Activated CD4-positive, CD25-positive, alpha-beta regulatory T cell treated with anti-CD3 and anti-CD28 coated beads, Interleukin-2, amount 50 U/mL, for 16 hours (primary cell): Measurements from ENCODE around the gene SLC38A7.
"Not testable (repeated sequence)": the region's sequence is repeated elsewhere in the genome, so short reads cannot be mapped to it uniquely, and the experiment has no call there.

Experiments used
- DNase-seq: peaks from one replicate; pipeline ENCODE4 v3.0.0-alpha.2; 2020; ENCODE audit warnings: low read depth, low spot score

SLC38A7 gene, protein sequence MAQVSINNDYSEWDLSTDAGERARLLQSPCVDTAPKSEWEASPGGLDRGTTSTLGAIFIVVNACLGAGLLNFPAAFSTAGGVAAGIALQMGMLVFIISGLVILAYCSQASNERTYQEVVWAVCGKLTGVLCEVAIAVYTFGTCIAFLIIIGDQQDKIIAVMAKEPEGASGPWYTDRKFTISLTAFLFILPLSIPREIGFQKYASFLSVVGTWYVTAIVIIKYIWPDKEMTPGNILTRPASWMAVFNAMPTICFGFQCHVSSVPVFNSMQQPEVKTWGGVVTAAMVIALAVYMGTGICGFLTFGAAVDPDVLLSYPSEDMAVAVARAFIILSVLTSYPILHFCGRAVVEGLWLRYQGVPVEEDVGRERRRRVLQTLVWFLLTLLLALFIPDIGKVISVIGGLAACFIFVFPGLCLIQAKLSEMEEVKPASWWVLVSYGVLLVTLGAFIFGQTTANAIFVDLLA

DNA sequence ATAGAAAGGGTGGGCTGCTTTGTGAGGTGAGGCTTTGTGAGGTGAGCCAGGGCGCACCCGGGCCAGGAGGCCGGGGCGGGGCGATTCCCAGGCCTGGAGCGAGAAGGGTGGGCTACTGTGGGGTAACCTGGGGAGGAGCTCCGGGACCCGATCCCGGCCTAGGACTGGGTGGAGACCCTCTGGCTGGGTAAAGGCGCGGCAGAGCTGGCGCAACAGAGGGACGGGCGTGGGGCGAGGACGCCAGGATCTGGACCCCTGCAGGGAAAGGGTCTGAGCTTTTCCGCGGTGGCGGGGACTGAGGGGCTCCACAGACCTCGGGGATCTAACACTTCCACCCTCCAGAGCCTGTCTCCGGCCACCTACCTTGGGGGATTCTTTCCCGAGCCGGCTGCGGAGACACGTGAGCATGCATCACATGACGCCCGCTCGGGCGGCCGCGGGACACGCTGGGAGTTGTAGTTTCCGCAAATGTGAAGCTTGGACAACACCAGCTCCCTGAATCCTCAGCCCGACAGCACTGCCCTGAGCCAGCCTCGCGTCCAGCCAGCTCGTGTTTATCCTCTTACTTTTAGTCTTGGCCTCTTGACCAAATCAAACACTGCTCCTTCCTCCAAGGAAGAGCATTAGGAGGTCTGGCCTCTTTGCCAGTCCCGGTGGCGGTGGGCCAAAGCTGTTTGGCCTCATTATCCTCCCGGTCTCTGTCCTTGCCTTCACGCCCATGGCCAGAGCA lies at the start of gene SLC38A7:
SLC38A7 (minus strand) TSS at position 417 of the 730 bp plus-strand sequence. CDS start 4,644 bp downstream, outside the sequence.
- DNase-seq = peak; percentile 42

DNA sequence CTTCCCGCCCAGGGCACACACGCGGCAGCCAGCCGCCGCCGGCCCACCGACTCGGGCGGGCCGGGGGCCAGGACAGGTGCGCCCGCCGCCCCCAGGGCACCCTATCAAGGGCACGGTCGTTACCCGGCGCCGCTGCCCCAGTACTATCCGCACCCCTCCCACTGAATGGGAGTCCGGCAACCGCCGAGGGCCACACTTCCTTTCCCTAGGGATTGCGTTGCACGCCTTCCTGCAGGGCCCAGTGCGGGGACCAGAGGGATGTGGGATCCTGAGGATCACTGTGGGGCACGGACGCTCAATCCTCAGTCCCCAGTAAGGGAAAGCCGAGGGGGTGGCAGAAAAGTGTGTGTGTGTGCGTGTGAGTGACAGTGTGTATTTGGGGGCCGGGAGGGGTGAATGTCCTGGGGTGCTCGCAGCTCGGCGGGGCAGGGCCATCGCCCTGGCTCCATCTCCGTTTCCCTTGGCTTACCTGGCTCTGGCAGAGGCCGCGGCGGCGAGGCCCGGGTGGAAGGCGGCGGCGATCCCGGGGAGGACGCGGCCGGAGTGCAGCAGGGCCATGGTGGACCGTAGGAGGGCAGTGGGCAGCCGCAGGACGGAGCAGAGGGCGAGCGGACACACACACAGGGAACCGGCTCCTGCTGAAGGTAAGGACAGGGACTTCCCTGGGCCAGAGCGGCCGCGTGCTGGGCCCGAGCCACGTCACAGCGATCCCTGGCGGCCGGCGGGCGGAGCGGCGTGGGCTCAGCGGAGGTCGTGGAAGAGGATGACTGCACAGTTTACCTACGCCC lies 49.3 kb upstream of the SLC38A7 start, which contains the start of gene GOT2:
GOT2 (minus strand) TSS at position 646 of the 788 bp plus-strand sequence; CDS start at position 558, 88 bp downstream.
- DNase-seq = peak; percentile 58

DNA sequence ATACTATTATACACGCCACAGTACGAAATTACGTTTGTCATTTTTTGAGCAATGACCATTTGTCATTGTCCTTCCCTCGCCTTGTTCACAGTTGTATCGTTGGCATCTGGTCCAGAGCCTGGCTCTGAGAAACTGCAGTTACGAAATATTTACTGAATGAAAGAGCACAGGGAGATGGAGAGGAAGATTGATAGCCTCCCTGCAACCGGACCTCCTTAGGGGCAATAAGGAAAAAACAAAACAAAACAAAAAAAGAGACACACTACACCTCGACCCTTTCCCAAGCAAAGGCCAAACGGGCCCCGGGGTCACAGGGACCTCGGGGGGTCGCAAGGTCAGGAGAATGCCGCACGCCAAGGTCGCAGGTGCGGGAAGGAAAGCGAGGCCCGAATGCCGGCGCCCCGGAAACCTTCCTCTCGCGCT lies 48.7 kb upstream of the SLC38A7 start:
- DNase-seq = no peak

DNA sequence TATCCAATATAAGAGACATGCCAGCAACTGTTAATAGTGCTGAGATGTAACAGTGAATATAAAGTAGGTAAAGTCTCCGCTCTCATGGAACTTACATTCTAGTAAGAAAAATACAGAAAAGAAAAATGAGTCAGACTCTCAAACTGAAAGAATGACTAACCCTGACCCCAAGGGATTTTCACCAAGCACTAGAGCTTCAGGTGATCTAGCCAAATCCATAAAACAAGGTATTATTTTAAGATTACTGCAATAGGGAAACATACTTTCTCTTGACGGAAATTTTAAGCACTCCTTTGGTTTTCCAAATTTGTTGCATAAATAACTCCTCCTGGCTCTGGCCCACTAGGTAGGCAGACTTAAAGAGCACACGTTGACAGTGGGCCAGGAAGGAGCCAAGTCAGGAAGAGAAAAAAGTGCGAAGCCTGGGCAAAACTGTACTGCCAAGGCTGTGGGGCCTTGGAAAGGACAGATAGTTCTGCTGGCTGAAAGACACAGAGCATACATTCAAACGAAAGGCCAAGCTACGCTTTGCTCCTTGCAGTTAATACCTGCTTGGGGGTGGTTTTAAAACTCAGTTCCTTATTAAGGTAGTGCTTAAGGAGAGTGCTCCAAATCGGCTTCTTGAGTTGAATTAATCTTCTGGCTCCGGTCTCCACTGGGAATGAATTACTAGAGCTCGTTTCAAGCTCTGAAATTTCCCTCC lies 48.1 kb upstream of the SLC38A7 start:
- no peak for DNase-seq

DNA sequence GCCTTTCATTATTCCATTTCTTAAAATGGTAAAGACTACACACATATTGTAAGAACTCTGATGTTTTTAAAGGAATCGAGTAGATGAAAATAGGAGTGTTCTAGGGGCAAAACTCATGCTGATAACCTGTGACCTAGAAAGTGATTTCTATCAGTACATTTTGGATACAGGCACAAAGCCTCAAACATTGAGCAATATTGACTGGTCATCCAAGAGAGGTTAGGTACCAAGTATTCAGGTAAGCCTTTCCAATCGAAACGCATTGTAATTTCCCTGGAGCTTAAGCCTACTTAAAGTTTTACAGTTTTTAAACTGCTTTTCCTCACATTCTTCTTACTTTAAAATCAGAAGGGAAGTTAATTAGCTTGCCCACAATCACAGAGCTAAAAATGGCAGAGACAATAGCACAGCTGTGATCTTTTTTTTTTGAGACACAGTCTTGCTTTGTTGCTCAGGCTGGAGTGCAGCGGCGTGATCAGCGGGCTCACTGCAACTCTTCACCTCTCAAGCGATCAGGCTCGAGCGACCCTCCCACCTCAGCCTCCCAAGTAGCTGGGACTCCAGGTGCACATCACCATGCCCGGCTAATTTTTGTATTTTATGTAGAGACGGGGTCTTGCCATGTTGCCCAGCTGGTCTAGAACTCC lies 46.3 kb upstream of the SLC38A7 start:
- no peak for DNase-seq

DNA sequence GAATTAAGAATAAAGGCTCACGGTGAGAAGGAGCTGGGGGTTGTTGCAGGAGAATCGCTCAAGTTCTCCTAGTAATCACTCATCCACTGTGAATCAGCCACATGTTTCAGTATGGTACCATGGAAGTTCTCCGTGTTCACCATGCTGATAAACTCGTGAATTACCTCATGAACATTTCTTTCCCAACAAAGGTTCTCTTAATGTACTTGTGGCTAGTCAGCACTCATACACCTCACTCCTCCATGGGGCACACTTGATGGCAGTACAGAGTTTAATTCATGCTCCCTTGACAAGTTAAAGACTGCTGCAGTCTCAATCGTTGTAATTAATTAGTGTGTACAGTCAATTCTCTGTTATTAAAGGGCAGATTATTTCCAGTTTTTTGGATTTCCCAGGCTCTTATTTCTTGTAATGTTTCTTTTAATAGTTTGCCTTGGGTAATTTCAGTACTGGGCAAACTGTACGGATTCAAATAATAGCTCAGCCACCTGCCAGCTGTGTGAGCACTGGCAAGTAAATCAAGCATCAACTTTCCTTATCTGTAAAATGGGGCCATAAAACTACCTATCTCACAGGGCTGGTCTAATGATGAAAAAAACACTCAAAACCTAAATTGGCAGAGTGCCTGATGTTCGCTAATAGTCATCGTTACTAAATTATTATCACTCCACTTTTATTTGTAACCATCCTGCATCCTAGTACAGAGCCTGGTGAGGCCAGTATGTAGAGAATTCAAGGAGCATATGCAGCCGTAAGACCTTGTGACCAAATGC lies 43.4 kb upstream of the SLC38A7 start:
- DNase-seq = no peak

DNA sequence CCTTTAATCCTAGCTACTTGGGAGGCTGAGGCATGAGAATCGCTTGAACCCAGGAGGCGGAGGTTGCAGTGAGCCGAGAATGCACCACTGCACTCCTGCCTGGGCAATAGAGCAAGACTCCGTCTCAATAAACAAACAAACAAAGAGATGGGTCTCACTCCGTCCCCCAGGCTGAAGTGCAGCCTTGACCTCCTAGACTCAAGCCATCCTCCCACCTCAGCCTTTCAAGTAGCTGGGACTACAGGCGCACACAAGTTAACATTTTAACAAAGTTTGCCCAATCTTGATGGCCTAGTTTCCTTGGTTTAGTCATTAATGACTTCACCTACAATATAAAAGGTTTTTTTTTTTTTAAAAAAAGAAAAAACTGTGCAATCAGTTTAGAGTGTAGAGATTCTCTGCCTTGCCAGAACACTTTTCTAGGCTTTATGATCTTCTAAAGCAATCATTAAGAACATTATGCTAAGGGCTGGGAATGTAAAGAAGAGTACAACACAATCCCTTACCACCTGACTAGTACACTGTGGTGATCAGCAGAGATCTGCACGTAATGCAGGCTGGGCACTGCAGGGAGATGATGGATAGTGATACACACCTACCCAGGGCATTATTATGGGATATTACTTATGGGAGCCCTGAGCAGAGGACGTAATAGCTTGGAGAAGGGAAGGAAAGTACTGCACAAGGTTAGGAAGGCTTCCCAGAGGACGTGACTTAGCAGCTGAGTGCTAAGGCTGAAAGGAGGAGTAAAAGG lies 42.6 kb upstream of the SLC38A7 start:
- no peak for DNase-seq

DNA sequence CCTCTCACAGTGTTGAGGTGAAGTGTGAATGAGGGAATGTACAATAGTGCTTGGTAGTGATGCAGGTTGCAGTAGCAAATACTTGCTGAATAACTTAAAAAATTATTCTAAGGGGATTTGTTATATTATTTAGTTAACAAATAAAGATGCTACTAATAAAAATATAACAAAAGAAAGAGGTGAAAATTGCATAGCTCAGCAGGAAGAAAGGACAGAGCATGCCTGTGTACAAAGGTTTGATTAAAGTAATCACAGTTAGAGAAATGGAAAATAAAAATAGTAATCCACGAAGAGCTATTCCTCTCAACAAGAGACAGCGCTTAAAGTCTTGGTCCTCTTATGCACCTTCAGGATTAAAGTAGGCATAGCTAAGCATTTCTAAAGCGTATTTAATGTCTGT lies 38.5 kb upstream of the SLC38A7 start:
- no peak for DNase-seq

DNA sequence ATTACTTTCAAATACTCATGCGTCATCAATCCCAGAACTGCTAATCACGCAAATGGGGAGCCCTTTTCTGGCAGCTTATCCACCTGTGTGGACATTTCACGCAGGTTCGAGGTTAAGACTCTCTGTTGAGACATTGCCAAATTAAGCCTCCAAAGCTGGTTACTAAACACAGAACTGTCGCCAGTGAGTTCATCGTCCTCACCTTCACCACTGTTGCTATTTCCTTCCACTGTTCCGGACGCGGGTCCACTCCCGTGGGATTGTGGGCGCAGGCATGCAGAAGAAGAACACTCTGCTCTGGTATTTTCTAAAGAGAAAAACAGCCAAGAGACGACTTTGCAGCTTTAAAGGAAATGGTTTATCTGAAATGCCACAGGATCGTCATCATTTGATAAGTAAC lies 33.4 kb upstream of the SLC38A7 start:
- no peak for DNase-seq

DNA sequence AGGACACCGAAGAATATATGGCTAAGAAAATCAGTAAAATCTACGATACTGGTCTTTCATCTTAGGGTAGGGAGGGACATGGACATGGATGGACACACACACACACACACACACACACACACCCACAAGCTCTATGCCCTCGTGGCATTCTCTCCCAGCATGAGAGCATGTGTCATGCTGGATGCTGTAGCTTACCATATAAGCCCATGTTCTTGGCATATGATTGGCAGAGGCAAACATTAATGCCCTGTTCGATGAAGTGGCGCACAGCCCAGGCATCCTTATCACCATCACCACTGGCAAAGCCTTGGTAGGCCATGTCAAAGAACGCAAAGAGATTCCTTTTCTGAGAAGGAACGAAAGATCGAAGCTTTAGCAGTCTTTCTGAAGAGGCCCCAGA lies 31.9 kb upstream of the SLC38A7 start:
- DNase-seq = no peak

DNA sequence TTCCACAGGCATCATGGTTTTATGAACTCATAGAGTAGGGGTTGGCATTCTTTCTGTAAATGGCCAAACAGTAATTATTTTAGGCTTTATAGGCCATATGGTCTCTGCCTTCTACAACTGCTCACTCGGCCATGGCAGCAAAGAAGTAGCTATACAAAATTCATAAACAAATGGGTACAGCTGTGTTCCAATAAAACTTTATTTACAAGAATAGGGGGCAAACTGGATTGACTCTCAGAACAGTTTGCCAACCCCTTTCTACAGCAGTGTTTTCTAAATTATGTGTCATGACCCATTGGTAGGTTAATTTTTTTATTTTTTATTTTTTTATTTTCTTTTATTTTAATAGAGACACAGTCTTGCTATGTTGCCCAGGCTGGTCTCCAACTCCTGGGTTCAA lies 29.2 kb upstream of the SLC38A7 start:
- no peak for DNase-seq

DNA sequence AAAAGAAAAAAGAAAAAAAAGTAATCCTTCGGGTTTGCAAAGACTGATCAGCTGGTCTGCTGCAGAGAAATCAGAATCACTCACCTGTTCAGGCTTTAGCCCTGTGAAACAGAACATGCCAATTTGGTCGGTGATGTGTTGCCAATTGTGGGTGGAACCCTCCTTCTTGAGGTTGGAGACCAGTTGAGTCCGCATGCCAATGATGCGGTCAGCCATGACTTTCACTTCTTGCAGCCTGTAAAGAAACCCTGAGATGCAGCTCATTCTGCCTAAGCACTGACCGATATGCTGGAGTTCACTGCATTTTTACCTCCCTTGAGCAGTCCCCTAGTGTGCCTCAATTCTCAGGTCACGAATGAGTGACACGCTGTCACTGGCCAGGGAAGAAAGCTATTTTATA lies 24.8 kb upstream of the SLC38A7 start:
- DNase-seq = no peak

DNA sequence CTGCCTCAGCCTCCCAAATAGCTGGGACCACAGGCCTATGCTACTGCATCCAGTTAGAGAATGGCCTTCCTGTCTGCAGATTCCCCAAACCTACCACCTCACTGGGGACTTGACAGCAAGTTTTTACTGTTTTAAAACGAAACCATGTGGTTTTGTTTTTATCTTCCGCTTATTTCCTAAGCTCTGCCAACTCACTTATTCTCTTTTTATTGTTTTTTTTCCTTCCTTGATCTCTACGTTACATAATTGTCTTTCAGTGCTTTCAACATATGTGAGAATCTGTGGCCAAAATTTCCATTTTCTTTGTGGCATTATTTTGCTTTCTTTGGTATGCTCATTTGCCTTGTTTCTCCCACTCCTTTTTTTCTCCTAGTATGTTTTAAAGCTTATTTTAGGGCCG lies 14.6 kb upstream of the SLC38A7 start:
- no peak for DNase-seq

DNA sequence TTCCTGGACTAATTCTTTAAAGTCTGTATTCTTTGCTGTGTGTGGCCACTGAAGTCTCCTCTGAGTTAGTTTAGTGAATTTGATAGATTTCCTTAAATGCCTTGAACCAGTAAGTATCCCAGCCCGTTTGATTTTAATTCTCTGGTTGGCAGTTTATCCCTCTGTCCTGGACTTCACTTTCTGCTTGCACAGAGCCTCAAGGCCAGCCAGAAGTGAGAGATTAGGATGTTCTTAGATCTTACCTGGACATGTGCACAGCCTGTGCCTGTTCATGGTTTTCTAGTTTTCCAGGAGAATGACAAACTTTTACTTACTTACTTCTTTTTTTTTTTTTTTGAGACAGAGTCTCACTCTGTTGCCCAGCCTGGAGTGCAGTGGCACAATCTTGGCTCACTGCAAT lies 10.8 kb upstream of the SLC38A7 start:
- no peak for DNase-seq

DNA sequence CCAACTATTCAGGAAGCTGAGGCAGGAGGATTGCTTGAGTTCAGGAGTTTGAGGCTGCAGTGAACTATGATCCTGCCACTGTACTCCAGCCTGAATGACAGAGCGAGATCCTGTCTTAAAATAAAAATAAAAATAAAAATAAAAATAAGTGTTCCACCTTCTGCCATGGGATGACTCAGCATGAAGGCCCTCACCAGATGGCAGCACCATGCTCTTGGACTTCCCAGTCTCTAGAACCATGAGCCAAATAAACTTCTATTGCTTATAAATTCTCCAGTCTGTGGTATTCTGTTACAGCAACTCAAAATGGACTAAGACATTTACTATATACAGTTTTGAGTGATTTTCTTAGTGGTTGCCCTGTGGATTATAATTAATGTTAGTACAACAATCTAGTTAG lies 7.9 kb upstream of the SLC38A7 start:
- DNase-seq = no peak

DNA sequence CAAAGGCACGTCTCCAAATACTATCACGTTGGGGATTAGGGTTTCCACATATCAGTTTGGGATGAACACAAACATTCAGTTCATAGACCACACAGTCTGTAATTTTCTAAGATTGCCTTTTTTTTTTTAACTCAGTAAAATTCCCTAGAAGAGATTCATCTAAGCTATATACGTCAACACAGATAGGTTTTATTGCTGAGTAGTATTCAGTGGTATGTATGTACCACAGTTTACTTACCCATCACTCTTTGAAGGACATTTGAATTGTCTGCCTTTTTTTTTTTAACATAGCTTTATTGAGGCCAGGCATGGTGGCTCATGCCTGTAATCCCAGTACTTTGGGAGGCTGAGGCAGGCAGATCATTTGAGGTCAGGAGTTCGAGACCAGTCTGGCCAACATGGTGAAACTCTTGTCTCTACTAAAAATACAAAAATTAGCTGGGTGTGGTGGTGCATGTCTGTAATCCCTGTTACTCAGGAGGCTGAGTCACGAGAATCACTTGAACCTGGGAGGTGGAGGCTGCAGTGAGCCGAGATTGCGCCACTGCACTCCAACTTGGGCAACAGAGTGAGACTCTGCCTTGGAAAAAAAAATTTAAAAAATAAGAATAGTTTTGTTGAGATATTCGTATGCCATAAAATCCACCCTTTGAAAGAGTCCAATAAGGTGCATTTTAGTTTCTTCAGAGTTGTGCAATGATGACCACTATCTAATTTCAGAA lies 2.6 kb upstream of the SLC38A7 start:
- DNase-seq = not testable (repeated sequence)

DNA sequence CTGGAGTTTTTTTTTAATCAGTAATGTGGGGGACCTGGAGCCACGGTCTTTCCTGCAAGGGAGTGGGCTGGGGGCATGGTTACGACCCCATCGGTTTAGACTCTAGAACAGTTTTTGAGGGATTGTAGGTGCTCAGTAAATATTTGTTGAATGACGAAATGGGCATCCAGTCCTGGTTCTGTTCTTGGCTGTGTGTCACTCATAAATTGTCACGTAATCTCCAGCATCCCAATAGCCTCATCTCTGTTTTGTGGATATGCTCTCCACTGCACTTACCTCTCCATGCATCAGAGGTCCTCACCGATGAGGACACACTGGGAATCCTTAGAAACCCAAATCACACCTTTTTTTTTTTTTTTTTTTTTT lies 497 bp upstream of the SLC38A7 start:
- no peak for DNase-seq

DNA sequence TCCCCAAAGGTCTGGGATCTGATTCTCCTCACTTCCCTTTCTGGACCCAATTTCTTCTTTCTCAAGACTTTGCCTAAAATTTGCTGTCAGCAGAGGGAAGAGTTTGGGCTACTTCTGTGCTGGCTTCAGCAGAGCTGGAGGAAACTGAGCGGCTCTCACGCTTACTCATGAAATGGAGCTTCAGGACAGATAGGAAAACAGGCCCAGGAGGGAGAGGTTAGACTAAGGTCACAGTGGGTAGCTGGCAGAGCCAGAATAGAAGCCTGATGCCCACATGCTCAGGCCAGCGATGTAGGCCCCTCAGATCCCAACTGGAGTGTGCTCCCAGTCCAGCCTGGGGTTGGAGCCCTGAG lies 593 bp downstream of the SLC38A7 start:
- no peak for DNase-seq

DNA sequence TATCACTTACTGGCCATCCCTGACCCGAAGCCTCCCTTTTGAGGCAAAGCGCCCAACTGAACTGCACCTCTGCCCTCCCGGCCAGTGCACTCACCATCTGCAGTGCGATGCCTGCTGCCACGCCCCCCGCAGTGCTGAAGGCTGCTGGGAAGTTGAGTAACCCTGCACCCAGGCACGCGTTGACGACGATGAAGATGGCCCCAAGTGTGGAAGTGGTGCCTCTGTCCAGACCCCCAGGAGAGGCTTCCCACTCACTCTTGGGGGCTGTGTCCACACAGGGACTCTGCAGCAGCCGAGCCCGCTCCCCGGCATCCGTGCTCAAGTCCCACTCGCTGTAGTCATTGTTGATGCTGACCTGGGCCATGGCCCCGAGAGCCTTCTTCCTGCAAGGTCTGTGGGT lies 4.8 kb downstream of the SLC38A7 start:
- DNase-seq = no peak
